T-helper 22 cell (primary cell): ENCODE measurements around the gene FREM2.

Experiments used
- DNase-seq: peaks from one replicate; pipeline ENCODE4 v3.0.0-alpha.2; 2020; ENCODE audit warnings: low read depth

Gene FREM2

DNA sequence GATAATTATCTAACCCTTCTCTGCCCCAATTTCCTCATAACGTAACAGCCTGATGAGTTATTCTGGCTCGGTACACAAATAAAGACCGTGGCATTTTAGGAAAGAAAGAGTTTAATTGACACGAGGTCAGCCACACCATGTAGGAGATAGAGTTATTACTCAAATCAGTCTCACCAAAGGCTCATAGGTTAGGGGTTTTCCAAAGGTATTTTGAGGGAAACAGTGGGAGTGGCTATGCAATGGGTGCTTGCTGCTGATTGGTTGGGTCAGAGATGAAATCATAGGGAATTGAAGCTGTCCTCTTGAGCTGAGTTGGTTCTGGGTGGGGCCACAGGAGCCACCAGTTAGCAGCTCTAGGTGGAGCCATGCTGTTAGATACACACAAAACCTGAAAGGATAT, 137.5 kb downstream of the FREM2 start:
- DNase-seq = no peak

DNA sequence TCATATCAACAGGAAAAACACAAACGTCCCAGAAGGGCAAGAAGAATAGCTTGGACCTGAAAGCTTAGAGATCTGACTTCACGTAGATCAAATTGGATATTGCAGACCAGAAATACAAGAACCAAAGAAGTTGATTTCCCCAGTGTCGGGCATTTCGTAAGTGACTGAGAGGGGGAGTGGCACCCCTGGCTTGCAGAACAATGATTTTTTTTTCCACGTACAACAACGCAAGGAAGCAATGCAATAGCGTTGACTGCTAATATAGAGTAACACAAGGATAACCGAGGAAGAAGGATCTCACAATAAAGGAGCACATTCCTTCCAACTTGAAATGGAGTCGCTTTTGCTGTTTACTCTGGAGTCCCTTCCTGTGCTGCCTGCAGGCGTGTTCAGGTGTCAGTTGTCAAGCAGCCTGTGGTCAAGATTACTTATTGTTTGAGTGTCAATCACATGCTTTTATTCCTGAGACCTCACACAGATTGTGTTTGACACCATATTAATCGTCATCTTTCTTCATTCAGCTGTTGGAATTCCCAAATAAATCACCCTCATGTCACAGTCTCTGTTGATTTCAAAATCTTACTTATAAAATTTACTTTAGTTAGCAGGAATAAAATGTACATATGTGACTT, 139.4 kb downstream of the FREM2 start:
- DNase-seq = no peak

DNA sequence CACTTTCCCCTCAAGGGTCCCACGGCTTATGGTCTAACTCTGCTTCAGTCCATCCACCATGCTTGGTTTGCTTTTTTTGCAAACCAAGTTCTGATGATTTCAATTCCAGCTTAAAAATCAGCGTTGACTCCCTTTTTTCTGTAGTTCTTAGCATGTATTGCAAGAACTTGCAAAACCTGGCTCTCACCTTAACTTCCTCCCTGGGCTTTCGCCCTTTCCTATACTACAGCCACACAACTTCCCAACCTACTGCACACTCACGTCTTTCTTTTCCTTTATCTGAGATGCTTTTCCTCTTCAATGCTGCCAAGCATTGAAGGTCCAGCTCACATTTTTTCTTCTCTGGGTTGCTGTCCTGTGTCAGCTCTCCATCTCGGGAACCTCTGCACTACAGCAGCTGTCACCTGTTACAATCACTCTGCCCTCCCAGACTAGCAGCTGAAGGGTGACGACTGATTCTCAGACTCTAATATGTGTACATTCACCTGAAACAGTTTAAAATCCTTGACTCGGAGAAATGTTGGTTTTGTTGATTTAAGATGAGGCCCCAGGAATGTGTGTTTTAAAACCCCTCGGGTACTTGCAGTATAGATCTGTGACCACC, 143.7 kb downstream of the FREM2 start:
- no peak for DNase-seq

DNA sequence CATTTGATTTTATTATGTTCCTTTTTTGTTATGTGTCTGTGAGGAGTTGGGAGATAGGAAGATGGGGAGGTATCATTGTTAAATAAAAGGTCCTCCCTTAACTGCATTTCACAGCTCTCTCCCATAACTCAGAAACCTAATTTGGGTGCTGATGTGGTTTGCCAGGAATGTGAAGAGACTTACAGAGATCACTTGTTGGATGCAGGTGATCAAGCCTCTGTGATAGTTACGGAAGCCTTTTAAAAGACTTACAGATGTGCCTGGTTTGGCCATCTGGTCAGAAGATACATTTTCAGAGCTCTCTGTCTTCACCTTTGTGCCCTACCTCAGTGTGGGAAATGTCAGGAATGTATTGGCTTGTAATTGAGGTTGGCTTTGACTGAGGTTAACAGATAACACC, 157.7 kb downstream of the FREM2 start:
- no peak for DNase-seq

DNA sequence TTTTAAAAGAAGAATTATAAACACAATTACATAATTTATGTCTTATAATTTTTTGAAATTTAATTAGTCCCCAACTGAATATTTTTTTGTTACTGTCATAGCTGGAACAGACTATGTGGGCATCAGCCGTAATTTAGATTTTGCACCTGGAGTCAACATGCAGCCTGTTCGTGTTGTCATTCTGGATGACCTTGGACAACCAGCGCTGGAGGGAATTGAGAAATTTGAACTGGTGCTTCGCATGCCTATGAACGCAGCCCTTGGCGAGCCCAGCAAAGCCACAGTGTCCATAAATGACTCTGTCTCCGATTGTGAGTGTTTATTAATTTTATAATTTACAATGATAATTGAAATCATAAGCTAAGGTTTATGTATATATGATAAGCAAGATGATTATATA, 161.5 kb downstream of the FREM2 start:
- DNase-seq = no peak

DNA sequence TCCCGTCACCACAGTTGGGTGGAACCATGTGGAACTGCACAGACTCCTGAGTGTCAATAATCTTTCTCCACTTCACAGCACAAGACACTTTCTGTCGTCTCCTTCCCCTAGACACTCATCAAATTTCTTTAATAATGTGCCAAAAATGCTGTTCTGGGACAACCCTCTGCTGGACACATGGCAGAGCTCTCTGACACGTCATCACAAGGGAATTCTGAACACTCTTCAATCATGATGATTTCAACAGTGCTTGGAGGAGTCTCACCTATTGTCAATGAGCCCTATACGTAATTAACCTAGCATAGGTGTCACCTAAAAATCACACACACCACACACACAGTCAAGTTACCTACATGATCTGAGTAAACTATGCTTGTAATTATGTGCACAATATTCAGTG, 162.4 kb downstream of the FREM2 start:
- no peak for DNase-seq

DNA sequence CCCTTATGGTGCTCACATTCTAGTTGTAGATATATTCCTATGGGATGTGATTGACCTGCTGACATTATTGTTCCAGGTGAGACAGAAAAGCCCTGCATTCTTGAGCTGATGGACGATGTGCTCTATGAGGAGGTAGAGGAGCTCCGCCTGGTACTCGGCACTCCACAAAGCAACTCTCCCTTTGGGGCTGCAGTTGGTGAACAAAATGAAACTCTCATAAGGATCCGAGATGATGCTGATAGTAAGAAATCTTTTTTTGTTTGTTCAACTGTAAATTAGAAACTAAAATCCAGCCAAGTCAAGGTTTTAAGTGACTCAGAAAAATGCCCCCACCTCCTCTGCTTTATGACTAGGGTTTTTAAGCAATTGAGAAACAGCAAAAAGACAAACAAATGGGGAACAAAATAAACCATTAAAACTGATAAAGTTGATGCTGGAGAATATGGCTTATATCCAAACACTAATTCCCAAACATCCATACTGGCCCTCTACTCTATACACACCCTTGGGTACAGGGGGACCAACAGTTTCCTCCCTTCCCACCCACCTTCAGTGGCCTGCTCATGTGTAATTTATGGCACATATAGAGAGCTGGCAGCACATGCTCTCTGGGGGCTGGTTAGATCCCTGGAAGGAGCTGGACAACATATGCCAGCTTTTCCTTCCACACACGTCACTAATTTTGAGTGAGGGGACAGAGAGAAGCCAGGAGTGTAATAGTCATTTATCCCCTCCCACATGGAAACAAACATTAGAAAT, 164.2 kb downstream of the FREM2 start:
- no peak for DNase-seq

DNA sequence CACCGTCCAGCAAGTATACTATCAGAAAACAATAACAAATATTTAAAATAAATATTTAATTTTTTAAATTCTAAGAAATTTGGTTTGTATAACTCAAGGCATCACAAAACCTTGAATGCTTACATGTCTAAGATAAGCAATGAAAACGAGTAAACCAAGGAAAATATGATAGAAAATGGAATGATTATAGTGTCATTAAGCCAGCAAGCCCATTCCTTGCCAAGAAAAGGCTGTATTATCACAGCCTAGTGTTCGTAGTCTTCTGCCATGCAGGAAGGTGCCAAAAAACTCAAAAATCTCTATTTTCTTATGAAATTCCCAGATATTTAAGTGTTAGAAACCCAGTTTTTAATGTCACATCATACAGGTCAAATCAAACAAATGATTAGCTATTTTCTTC, 167.3 kb downstream of the FREM2 start:
- no peak for DNase-seq

DNA sequence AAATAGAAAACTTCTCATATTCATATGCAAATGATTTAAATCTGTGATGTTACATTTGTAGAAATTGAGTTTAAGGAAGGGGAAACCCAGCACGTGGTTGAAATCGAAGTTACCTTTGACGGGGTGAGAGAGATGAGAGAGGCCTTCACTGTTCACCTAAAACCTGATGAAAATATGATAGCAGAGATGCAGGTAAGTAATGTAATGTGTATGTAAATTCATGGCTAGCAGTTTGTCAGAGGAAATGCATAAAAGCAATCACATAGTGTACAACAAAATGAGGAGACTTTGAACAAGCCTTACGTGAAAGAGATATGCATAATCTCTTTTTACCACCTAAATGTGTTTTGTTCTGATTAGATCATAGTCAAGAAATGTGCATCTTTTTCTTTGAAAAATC, 169.2 kb downstream of the FREM2 start:
- no peak for DNase-seq

DNA sequence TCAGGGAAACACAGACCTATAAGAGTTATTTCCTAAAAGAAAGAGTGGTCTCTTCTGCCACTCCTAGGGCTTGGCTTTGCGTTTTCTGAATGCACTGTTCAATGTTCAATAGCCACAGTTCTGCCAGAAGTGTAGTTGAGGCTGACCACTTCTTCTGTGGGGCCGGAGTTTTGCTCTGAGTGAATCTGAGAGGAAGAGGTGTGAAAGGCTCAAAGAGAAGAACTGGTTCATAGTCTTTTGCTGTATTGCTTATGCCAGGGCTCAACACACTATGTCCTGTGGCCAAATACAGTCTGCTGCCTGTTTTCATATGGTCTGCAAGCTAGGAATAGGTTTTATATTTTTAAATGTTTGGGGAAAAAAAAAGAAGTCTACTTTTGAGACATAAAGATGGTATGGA, 175.6 kb downstream of the FREM2 start:
- DNase-seq = no peak

DNA sequence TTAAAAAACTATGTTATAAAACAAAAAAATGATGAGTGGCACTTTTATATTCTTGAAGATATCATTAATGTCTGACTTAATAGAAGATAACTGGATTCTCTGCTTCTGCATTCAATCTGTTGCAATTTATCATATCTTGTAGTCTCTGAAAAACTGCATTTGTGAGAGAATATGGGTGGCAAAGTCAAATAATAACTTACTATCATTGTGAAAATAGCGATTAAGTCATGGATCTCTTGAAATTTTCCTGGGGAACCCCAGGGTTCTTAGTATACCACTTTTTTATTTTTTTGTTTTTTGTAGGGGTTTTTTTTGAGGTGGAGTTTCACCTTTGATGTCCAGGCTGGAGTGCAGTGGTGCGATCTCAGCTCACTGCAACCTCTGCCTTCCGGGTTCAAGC, 176.7 kb downstream of the FREM2 start:
- DNase-seq = no peak

DNA sequence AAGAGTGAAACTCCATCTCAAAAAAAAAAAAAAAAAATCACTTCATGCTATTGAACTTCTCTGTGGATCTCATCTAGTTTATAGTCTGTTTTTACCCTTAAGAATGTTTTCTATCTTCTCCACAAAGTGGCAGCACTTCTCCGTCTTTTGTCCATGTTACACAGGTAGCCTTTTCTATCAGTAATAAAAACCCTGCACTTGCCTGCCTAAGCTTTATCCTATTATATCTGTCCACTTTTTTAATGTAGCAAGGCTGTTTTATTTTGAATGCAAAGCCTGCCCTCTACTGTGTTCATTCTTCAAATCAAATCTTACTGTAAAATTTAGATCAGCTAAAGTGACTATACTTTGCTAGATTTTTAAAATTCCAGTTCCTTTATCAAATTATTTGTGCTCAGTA, 179.8 kb downstream of the FREM2 start:
- no peak for DNase-seq

DNA sequence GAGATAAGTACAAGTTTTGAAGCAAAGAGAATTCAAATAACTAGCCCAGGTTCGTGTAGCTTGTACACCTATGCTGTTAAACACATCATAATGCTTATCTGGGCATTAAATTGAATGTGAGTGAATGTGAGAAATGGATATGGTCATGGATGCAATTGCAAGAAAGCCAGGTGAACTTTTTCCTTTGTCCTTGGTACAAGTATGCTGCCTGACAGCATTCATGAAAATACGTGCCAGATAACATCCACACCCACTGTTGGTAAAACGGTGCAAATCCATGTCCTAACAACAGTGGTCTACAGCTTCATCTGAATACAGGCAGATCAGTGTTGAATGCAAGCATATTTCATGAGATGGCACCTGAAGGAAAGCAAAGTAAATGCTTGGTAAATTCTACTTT, 181.5 kb downstream of the FREM2 start:
- DNase-seq = no peak

DNA sequence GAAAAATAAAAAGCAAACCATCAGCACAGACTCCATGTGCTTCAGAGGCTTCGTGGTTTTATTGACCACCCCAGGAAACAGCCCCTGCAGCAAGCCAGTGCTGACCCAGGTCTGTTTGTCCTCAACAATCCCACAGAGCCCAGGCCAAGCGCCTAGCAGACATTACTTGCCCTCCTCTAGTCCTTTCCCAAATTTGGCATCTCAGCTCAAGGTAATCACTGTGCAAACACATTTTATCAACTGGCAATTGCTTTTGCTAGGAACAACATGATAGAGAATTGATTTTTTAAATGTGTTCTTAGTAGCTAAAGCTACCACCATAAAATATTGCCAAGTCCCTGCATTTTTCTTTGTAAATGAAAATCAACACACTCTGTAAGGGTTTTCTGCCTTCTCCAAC, 182.0 kb downstream of the FREM2 start:
- DNase-seq = no peak

DNA sequence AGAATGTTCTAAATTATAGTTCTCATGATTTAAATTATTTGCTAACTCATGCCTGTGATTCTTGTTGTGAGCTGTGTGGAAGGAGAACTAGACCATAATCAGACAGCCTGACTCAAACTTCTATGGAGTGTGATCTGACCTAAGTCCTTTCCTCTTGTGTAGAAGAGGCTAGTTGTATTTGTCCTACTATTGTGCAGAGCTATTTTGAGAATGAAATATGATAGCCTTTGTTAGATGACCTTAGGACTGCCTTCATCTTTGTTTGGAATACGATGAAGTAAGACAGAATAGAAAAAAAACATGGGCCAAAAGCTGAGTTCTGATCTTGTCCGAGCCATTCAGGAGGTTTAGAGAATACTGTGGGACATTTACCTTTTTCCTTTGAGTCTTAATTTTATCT, 184.4 kb downstream of the FREM2 start:
- DNase-seq = no peak

DNA sequence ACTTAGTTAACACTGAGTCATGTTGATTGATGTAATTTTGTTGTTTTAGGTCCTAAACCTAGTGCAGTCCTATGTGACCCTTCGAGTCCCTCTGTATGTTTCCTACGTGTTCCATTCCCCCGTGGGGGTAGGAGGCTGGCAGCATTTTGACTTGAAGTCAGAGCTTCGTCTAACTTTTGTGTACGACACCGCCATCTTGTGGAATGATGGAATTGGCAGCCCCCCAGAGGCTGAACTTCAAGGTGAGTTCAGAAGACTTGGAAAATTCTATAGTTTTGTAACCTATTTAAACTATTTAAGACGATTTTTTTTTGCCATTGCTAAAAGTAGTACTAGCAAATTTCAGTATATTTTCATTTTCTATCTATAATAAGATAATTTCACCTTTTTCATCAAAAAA, 185.8 kb downstream of the FREM2 start:
- DNase-seq = no peak

DNA sequence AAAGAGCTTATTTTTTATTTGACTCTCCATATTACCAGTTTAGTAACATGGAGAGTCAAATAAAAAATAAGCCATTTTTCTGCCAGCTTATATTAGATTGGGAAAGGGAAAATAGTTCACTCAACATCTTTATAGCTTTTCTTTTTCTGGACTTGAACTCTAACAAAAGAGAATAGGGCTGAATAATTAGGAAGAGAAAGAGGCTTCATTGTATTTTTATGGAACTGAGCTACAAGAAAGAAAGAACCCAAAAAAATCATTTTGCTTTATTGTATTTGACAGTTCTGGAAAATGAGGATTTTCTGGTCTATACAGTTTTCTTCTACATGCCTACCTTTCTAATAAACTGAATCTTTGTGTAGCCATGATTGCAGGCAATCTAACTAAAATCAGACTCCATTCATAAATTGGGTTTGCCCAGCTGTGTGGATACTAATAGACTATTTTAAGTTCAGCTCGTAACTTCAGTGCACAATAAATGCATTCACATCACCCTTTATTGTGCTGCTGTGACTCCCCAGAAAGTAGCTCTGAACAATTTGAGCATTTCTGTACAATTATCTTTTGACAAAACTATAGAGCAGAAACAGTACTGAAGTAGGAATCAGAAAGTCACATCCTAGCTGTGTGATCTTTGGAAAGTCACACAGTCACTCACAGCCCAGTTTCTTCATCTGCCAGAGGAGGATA, 188.5 kb downstream of the FREM2 start:
- no peak for DNase-seq

DNA sequence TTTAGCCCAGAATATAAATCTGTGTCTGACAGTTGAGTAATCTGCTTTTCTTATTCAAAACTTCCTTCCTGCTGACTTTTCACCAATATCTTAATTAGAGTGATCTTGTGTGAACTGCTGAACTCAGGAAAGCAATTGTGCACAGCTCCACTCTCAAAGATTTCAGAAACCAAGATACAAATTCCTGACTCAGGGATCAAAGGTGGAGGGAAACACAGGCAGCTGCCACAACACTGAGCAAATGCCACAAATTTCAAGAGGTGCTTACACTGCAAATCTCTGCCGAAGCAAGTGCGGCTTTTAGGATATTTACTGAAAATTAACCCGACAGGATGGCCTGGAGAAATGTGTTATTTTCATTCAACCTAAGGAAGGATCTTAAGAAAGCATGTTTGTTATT, 192.4 kb downstream of the FREM2 start:
- DNase-seq = no peak

DNA sequence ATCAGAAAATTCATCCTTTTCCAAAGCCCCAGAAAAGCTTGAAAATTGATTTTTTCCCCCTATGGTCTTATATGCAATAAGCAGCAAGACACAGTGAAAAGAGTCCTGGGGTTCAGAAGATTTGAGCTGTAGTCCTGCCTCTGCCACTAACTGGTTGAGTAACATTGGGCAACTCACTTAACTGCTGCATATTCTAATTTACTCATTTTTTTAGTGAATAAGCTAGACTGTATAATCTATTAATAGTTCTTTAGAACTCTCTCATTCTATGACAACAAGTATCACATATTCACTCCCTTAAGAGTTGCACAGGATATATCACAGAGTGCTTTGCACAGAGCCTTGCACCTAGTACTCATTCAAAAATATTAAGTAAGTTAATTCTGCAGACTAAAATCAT, 192.9 kb downstream of the FREM2 start:
- DNase-seq = no peak

DNA sequence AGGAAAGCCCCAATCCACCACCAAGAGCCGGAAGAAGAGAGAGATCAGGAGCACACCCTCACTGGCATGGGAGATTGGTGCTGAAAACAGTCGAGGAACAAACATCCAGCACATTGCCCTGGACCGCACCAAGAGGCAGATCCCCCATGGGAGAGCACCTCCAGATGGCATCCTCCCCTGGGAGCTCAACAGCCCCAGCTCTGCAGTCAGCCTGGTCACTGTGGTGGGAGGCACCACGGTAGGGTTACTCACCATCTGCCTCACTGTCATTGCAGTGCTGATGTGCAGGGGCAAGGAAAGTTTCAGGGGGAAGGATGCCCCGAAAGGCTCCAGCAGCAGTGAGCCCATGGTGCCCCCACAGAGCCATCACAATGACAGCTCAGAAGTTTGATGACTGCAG, 193.5 kb downstream of the FREM2 start:
- no peak for DNase-seq

DNA sequence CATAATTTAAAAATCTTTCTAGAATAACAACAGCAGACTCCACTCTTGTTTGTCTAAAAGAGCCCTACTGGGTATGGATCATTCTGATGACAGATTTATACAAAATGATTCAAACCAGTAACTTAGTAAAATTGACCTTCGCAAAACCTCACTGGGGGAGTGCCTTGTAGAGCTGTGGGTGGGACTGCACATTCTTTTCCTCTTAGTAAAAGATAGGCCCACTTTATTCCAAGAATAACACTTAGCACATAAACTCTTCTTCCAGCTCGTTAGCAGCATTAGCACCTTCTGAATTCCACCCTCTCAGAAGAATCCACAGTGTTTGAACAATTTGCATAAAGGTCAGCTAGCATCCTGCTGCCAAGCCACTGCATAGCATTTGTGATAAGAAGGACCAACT, 196.9 kb downstream of the FREM2 start:
- DNase-seq = no peak

DNA sequence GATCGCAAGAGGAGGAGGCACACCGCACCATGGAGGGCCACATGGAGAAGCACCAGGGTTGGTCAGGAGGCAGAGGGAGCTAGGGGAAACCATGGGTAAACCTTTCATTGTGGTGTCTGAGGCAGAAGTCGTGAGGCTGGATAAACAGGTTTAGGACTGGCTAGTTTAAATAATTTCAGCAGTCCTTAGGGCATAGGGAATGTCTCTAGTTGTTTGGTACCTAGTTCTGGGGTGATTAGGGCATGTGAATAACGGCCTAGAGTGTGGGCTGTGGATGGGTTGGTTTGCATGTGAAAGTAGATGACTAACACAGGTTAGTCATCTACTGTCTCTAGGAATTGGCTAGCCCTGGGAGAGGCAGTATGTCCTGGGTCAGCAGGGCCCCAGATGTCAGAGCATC, 201.4 kb downstream of the FREM2 start:
- no peak for DNase-seq

DNA sequence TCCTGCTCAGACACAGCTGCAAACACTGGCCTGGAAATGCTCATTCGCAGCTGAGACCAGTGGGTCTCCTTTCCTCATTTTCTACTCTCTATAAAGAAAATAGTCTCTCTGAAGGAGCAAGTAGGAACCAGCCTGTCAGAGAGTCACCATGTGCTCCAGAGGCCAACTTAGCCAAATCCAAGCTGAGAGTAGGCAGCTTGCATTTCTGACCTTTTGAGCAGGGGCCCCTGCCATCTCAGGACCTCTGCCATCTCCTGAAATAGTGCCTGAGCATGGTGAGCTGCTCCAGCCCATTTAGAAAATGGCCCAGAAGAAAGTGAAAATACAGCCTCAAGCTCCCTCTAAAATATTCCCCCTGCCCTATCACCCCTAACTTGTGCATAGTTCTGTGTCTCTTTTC, 208.2 kb downstream of the FREM2 start:
- DNase-seq = no peak
